Measurements from ENCODE around the gene KLF2. TPM values are rescaled to one million over a fixed set of nuclear protein-coding genes. Genes with fewer than 3 reads are reported as not detected.

The KLF2 gene
- total RNA-seq, 1 donor from 2014 or later: 44.7 TPM

GRCh38 chr19:16359074-16359473 is 34.4 kb downstream of the KLF2 start:
- no peaks in the 10 kb centered on the region for H3K9me3 Mint-ChIP-seq (ENCODE audit: low read depth)
- no peak overlapping the region for H3K4me3 Mint-ChIP-seq (ENCODE audit: unreplicated experiment)
- DNase-seq (ENCODE audit: low spot score): no peak
- no peaks in the 10 kb centered on the region for H3K27me3 Mint-ChIP-seq (ENCODE audit: low read depth)
- H3K36me3 Mint-ChIP-seq (ENCODE audit: low read depth): peaks cover 4% of the 10 kb centered on the region
- peaks cover 6% of the 10 kb centered on the region for H3K4me1 Mint-ChIP-seq (ENCODE audit: low read depth)
- TF ChIP-seq, protein P1, sequence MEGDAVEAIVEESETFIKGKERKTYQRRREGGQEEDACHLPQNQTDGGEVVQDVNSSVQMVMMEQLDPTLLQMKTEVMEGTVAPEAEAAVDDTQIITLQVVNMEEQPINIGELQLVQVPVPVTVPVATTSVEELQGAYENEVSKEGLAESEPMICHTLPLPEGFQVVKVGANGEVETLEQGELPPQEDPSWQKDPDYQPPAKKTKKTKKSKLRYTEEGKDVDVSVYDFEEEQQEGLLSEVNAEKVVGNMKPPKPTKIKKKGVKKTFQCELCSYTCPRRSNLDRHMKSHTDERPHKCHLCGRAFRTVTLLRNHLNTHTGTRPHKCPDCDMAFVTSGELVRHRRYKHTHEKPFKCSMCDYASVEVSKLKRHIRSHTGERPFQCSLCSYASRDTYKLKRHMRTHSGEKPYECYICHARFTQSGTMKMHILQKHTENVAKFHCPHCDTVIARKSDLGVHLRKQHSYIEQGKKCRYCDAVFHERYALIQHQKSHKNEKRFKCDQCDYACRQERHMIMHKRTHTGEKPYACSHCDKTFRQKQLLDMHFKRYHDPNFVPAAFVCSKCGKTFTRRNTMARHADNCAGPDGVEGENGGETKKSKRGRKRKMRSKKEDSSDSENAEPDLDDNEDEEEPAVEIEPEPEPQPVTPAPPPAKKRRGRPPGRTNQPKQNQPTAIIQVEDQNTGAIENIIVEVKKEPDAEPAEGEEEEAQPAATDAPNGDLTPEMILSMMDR (IDR thresholded peaks at IDR 0.05): no peak
- H3K27ac Mint-ChIP-seq (ENCODE audit: unreplicated experiment): no peak overlapping the region

- Mint-ChIP-seq H3K27ac (ENCODE audit: unreplicated experiment) (no peak overlapping the region), H3K27me3 (ENCODE audit: low read depth) (no peaks in the 10 kb centered on the region), H3K9me3 (ENCODE audit: low read depth) (no peaks in the 10 kb centered on the region), H3K4me1 (ENCODE audit: low read depth) (peaks cover 6% of the 10 kb centered on the region), H3K4me3 (ENCODE audit: unreplicated experiment) (no peak overlapping the region), H3K36me3 (ENCODE audit: low read depth) (peaks cover 3% of the 10 kb centered on the region)
- no peak for DNase-seq (ENCODE audit: low spot score)
- TF ChIP-seq, protein P1 (IDR thresholded peaks at IDR 0.05): no peak
These were observed 35.3 kb downstream of the KLF2 start for GRCh38 chr19:16359964-16360363.

DNA sequence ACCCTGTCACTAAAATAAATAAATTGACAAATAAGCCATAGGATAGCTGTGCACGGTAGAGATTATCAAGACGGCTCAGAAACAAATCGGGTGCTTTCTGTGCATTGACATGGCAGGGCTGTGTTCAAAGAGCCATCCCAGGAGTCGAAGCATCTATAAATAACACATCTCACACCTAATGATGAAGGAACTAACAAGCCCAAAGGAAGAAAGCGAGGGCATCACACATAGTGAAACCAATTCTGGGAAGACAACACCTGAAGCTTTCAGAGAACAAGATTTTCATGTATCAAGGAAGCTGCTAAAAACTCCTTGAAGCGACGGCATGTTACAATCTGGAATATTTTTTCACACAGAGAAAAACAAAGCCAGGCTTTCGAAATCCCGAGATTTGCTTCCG is 36.1 kb downstream of the KLF2 start:
- H3K27ac Mint-ChIP-seq (ENCODE audit: unreplicated experiment): no peak overlapping the region
- H3K27me3 Mint-ChIP-seq (ENCODE audit: low read depth): no peaks in the 10 kb centered on the region
- H3K4me3 Mint-ChIP-seq (ENCODE audit: unreplicated experiment): no peak overlapping the region
- TF ChIP-seq, protein P1 (IDR thresholded peaks at IDR 0.05): no peak
- no peak for DNase-seq (ENCODE audit: low spot score)
- H3K36me3 Mint-ChIP-seq (ENCODE audit: low read depth): peaks cover 2% of the 10 kb centered on the region
- H3K4me1 Mint-ChIP-seq (ENCODE audit: low read depth): peaks cover under 1% of the 10 kb centered on the region
- no peaks in the 10 kb centered on the region for H3K9me3 Mint-ChIP-seq (ENCODE audit: low read depth)

DNA sequence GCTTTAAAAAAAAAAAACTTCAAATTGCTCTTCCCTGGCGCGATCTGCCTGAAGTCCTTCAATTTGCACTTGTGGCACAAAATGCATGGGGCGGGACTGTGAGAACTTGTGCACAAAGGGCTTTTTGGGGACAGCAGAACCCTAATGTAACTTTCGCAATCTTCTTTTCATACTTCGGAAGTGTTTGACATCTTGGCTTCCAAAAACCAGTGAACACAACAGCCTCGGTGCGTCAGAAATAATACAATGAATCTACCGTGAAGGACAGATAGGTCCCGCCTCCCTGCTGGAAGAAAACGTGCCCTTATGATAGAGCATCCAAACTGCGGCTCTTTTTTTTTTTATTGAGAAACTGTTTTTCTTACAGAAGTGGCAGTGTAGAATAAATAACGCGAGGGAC is 36.6 kb downstream of the KLF2 start:
- Mint-ChIP-seq H3K4me3 (ENCODE audit: unreplicated experiment) (no peak overlapping the region), H3K27me3 (ENCODE audit: low read depth) (no peaks in the 10 kb centered on the region), H3K36me3 (ENCODE audit: low read depth) (peaks cover 3% of the 10 kb centered on the region), H3K27ac (ENCODE audit: unreplicated experiment) (no peak overlapping the region), H3K4me1 (ENCODE audit: low read depth) (no peaks in the 10 kb centered on the region), H3K9me3 (ENCODE audit: low read depth) (no peaks in the 10 kb centered on the region)
- DNase-seq (ENCODE audit: low spot score): no peak
- TF ChIP-seq, protein P1 (IDR thresholded peaks at IDR 0.05): no peak

DNA sequence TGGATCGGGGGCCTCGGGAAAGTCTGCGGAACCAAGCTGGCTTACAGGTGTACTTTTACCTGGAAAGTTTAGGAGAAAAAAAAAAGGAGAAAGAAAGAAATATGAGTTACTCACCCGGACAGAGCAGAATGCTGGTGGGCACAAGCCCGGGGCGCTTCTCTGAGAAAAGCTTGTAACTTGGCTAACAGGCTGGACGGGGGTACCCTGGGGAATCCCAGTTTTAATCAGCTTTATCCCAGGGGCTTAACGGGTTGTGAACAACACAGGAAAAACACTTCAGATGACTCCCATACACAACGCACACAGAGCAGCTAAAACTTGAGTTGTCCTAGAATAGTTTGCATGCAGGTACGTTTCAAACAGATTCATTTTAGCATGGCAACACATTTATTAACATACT is 37.3 kb downstream of the KLF2 start:
- no peaks in the 10 kb centered on the region for H3K4me1 Mint-ChIP-seq (ENCODE audit: low read depth)
- H3K27me3 Mint-ChIP-seq (ENCODE audit: low read depth): no peaks in the 10 kb centered on the region
- H3K36me3 Mint-ChIP-seq (ENCODE audit: low read depth): peaks cover 5% of the 10 kb centered on the region
- no peak overlapping the region for H3K27ac Mint-ChIP-seq (ENCODE audit: unreplicated experiment)
- TF ChIP-seq, protein P1 (IDR thresholded peaks at IDR 0.05): no peak
- DNase-seq (ENCODE audit: low spot score): no peak
- no peak overlapping the region for H3K4me3 Mint-ChIP-seq (ENCODE audit: unreplicated experiment)
- H3K9me3 Mint-ChIP-seq (ENCODE audit: low read depth): no peaks in the 10 kb centered on the region
